ENCODE measurements around the gene AVPI1.

DNA sequence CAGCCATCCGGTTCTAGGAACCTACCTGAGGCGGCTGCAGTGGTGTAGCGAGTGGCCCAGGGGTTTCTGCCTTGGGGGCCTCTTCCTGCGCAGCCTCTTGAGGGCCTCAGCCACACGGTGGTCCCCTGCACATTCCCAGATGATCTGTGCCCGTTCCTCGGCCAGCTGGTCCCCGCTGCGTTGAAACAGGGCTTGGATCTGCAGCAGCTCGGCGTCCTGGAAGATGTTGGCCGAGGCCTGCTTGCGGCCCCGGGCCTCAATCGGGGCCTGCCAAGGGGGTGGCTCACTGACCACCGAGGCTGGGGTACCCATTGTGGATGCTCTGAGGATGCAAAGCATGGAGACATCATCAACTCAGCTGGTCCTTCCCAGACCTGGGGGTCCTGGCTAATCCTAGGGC, 7.4 kb downstream of the AVPI1 start:
- TF ChIP-seq FOXM1 (IDR thresholded peaks at IDR 0.05; ENCODE audit: borderline replicate concordance) (no peak), FOXA1 (IDR thresholded peaks at IDR 0.05) (no peak), FOXK2 (IDR thresholded peaks at IDR 0.05) (no peak), ELF4 (IDR thresholded peaks at IDR 0.05) (no peak), ZNF384 (IDR thresholded peaks at IDR 0.05) (no peak), BHLHE40 (IDR thresholded peaks at IDR 0.05; ENCODE audit: borderline replicate concordance) (no peak), PKNOX1 (IDR thresholded peaks at IDR 0.05) (no peak), TARDBP (IDR thresholded peaks at IDR 0.05) (no peak), SP1 (IDR thresholded peaks at IDR 0.05) (no peak), HDGF (IDR thresholded peaks at IDR 0.05; ENCODE audit: borderline replicate concordance) (no peak), CTBP1 (IDR thresholded peaks at IDR 0.05; ENCODE audit: borderline replicate concordance) (no peak), SUZ12 (IDR thresholded peaks at IDR 0.05) (no peak), NFRKB (IDR thresholded peaks at IDR 0.05) (no peak), ARNT (IDR thresholded peaks at IDR 0.05) (no peak)

All from HEK293T (cell line).